ENCODE data around the gene SULF2.

The SULF2 gene

DNA sequence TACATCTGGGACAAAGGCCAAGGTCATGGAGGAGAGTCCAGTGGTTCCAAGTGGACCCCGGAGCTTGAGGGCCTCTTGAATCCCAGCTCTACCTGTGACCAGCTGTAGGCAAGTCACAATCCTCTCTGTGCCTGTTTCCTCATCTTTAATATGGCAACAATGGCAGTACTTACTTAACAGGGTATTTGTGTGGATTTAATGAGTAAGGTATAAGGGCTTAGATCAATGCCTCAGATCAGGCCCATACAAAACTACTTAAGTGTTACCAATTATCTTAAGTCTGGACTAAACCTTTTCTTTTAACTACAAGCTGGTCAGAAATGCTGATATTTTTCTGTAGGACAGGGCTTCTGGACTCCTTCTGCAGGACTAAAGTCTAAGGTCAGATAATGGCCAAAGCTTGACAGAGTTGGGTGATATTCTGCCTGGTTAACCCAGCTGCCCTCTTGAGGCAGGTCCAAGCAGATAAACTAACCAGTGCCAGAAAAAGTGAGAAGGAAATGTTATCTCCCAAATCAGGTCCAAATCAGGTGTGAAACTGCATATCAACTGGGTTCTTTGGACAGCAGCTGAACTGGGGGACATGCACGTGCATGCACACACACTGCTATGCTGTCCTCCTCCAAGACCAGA lies 2.2 kb downstream of the SULF2 start:
- no peaks in the 10 kb centered on the region for H3K9me3 Mint-ChIP-seq
- H3K27ac Mint-ChIP-seq, result no peak overlapping the region
- H3K36me3 Mint-ChIP-seq (ENCODE audit: low read depth), result no peaks in the 10 kb centered on the region
- H3K4me1 Mint-ChIP-seq (ENCODE audit: low read depth), result peaks cover 6% of the 10 kb centered on the region
- H3K27me3 Mint-ChIP-seq (ENCODE audit: low read depth), result peaks cover 48% of the 10 kb centered on the region
- no peak overlapping the region for H3K4me3 Mint-ChIP-seq

DNA sequence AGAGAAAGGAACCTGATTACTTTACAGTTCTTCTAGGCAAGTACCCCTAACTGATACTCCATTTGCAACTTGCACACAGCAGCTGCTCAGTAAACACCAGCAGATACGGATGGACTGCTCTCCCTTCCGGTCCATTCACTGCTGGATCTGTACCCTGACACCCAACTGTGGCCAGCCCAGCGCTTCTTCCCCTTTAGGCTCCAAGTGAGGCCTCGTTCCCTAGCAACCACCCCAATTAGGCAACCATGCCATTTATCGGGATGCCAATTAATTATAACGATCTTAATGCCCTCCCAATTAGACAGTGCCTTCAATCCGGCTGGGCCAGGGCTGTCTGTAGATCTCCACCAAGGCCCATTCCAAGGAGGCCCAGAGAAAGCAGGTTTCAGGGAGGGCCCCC lies 3.2 kb downstream of the SULF2 start:
- Mint-ChIP-seq H3K9me3 (no peaks in the 10 kb centered on the region), H3K36me3 (ENCODE audit: low read depth) (no peaks in the 10 kb centered on the region), H3K27me3 (ENCODE audit: low read depth) (peaks cover 44% of the 10 kb centered on the region), H3K27ac (no peak overlapping the region), H3K4me3 (no peak overlapping the region), H3K4me1 (ENCODE audit: low read depth) (peaks cover 6% of the 10 kb centered on the region)

- peaks cover 6% of the 10 kb centered on the region for H3K4me1 Mint-ChIP-seq (ENCODE audit: low read depth)
- H3K9me3 Mint-ChIP-seq, result no peaks in the 10 kb centered on the region
- peaks cover 39% of the 10 kb centered on the region for H3K27me3 Mint-ChIP-seq (ENCODE audit: low read depth)
- H3K27ac Mint-ChIP-seq, result no peak overlapping the region
- no peaks in the 10 kb centered on the region for H3K36me3 Mint-ChIP-seq (ENCODE audit: low read depth)
- H3K4me3 Mint-ChIP-seq, result no peak overlapping the region
These were observed 3.6 kb downstream of the SULF2 start for GRCh38 chr20:47781632-47782031.

GRCh38 chr20:47780720-47781389 lies 4.4 kb downstream of the SULF2 start:
- no peaks in the 10 kb centered on the region for H3K9me3 Mint-ChIP-seq
- no peak overlapping the region for H3K4me3 Mint-ChIP-seq
- no peaks in the 10 kb centered on the region for H3K36me3 Mint-ChIP-seq (ENCODE audit: low read depth)
- peaks cover 32% of the 10 kb centered on the region for H3K27me3 Mint-ChIP-seq (ENCODE audit: low read depth)
- H3K4me1 Mint-ChIP-seq (ENCODE audit: low read depth), result peaks cover under 1% of the 10 kb centered on the region
- no peak overlapping the region for H3K27ac Mint-ChIP-seq

GRCh38 chr20:47778398-47779354 lies 6.6 kb downstream of the SULF2 start:
- peaks cover 20% of the 10 kb centered on the region for H3K27me3 Mint-ChIP-seq (ENCODE audit: low read depth)
- no peak overlapping the region for H3K4me3 Mint-ChIP-seq
- H3K4me1 Mint-ChIP-seq (ENCODE audit: low read depth), result no peaks in the 10 kb centered on the region
- no peak overlapping the region for H3K27ac Mint-ChIP-seq
- H3K36me3 Mint-ChIP-seq (ENCODE audit: low read depth), result no peaks in the 10 kb centered on the region
- no peaks in the 10 kb centered on the region for H3K9me3 Mint-ChIP-seq

- H3K36me3 Mint-ChIP-seq (ENCODE audit: low read depth), result no peaks in the 10 kb centered on the region
- H3K9me3 Mint-ChIP-seq, result no peaks in the 10 kb centered on the region
- H3K27me3 Mint-ChIP-seq (ENCODE audit: low read depth), result peaks cover 6% of the 10 kb centered on the region
- no peaks in the 10 kb centered on the region for H3K4me1 Mint-ChIP-seq (ENCODE audit: low read depth)
- H3K4me3 Mint-ChIP-seq, result no peak overlapping the region
- H3K27ac Mint-ChIP-seq, result no peak overlapping the region
These were observed 8.1 kb downstream of the SULF2 start for GRCh38 chr20:47777220-47777619.

GRCh38 chr20:47776639-47777038 lies 8.6 kb downstream of the SULF2 start:
- peaks cover 2% of the 10 kb centered on the region for H3K27me3 Mint-ChIP-seq (ENCODE audit: low read depth)
- H3K4me1 Mint-ChIP-seq (ENCODE audit: low read depth), result no peaks in the 10 kb centered on the region
- no peaks in the 10 kb centered on the region for H3K36me3 Mint-ChIP-seq (ENCODE audit: low read depth)
- H3K4me3 Mint-ChIP-seq, result no peak overlapping the region
- H3K9me3 Mint-ChIP-seq, result no peaks in the 10 kb centered on the region
- H3K27ac Mint-ChIP-seq, result no peak overlapping the region

DNA sequence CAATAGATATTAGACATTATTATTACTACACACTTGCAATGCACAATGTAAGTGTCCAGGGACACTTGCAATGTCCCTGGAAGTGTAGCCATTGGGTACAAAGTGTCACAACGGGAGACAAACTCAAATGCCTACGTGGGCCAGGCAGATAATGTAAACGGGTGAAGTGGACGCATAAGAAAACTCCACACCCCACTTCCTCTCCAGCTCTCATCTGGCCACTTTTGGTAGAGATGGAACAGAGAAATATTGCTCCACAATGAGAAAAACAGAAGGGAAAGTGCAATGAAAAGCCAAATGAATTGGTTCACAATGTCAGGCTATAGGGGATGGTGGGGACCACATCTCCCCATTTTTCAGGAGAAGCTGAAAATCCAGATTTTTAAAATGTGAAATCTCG lies 9.4 kb downstream of the SULF2 start:
- no peak overlapping the region for H3K4me3 Mint-ChIP-seq
- H3K36me3 Mint-ChIP-seq (ENCODE audit: low read depth), result no peaks in the 10 kb centered on the region
- H3K9me3 Mint-ChIP-seq, result no peaks in the 10 kb centered on the region
- no peak overlapping the region for H3K27ac Mint-ChIP-seq
- H3K4me1 Mint-ChIP-seq (ENCODE audit: low read depth), result no peaks in the 10 kb centered on the region
- peaks cover 2% of the 10 kb centered on the region for H3K27me3 Mint-ChIP-seq (ENCODE audit: low read depth)

- no peak overlapping the region for H3K27ac Mint-ChIP-seq
- no peak overlapping the region for H3K4me3 Mint-ChIP-seq
- H3K9me3 Mint-ChIP-seq, result no peaks in the 10 kb centered on the region
- H3K4me1 Mint-ChIP-seq (ENCODE audit: low read depth), result no peaks in the 10 kb centered on the region
- peaks cover 2% of the 10 kb centered on the region for H3K27me3 Mint-ChIP-seq (ENCODE audit: low read depth)
- H3K36me3 Mint-ChIP-seq (ENCODE audit: low read depth), result no peaks in the 10 kb centered on the region
These were observed 10.2 kb downstream of the SULF2 start for GRCh38 chr20:47775039-47775438.

GRCh38 chr20:47774131-47774777 lies 11.0 kb downstream of the SULF2 start:
- Mint-ChIP-seq H3K4me3 (no peak overlapping the region), H3K27me3 (ENCODE audit: low read depth) (peaks cover 2% of the 10 kb centered on the region), H3K27ac (no peak overlapping the region), H3K4me1 (ENCODE audit: low read depth) (no peaks in the 10 kb centered on the region), H3K36me3 (ENCODE audit: low read depth) (no peaks in the 10 kb centered on the region), H3K9me3 (no peaks in the 10 kb centered on the region)

- Mint-ChIP-seq H3K27ac (no peak overlapping the region), H3K27me3 (ENCODE audit: low read depth) (peaks cover 2% of the 10 kb centered on the region), H3K9me3 (no peaks in the 10 kb centered on the region), H3K36me3 (ENCODE audit: low read depth) (no peaks in the 10 kb centered on the region), H3K4me1 (ENCODE audit: low read depth) (no peaks in the 10 kb centered on the region), H3K4me3 (no peak overlapping the region)
These were observed 11.9 kb downstream of the SULF2 start for GRCh38 chr20:47773371-47773786.

DNA sequence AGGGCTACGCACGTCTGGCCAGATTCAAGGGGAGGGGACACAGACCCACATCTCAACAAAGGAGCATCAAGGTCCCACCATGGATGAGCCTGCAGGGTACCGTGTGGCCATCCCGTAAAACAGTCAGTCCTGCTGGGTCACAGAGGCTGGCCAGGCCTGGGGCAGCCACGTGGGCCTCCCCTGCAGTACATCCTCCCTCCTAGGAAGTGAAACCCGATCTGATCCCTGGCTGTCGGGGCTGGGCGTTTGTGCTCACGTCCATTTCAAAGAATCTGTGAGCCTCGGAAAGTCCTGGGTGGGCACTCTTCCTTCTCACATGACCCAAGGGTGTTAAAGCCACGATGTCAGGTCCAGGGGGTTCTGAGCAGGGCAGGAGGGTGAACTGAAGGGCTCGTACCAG lies 14.3 kb downstream of the SULF2 start:
- Mint-ChIP-seq H3K27me3 (ENCODE audit: low read depth) (no peaks in the 10 kb centered on the region), H3K4me1 (ENCODE audit: low read depth) (no peaks in the 10 kb centered on the region), H3K36me3 (ENCODE audit: low read depth) (no peaks in the 10 kb centered on the region), H3K9me3 (no peaks in the 10 kb centered on the region), H3K27ac (no peak overlapping the region), H3K4me3 (no peak overlapping the region)

- no peak overlapping the region for H3K4me3 Mint-ChIP-seq
- no peak overlapping the region for H3K27ac Mint-ChIP-seq
- H3K36me3 Mint-ChIP-seq (ENCODE audit: low read depth), result no peaks in the 10 kb centered on the region
- no peaks in the 10 kb centered on the region for H3K4me1 Mint-ChIP-seq (ENCODE audit: low read depth)
- H3K27me3 Mint-ChIP-seq (ENCODE audit: low read depth), result peaks cover 9% of the 10 kb centered on the region
- H3K9me3 Mint-ChIP-seq, result no peaks in the 10 kb centered on the region
These were observed 17.1 kb downstream of the SULF2 start for GRCh38 chr20:47768016-47768824.
